NT2/D1 (cell line): ENCODE results near the gene TAF1C.

ENCODE experiments used
- DNase-seq: peaks from one replicate; pipeline ENCODE4 v3.0.0-alpha.2; 2011; ENCODE audit warnings: low read depth, low spot score
- H3K27me3 ChIP-seq: 2 replicates; pipeline ENCODE4 v1.6.0; 2011; ENCODE audit warnings: mild to moderate bottlenecking; ENCODE audit not compliant: insufficient read length, insufficient read depth
- H3K36me3 ChIP-seq: 2 replicates; pipeline ENCODE4 v1.6.1; 2011; ENCODE audit warnings: mild to moderate bottlenecking, low read length, mixed read lengths; ENCODE audit not compliant: insufficient read depth, insufficient read length
- H3K4me1 ChIP-seq: 2 replicates; pipeline ENCODE4 v1.5.1; 2011; ENCODE audit not compliant: insufficient read depth, insufficient read length
- H3K4me3 ChIP-seq: 2 replicates; pipeline ENCODE4 v1.5.1; 2011; ENCODE audit warnings: low read depth; ENCODE audit not compliant: insufficient read length
- H3K9ac ChIP-seq: 2 replicates; pipeline ENCODE4 v1.6.0; 2011; ENCODE audit warnings: low read depth; ENCODE audit not compliant: insufficient read length
- H3K9me3 ChIP-seq: 2 replicates; pipeline ENCODE4 v1.5.1; 2011; ENCODE audit warnings: mild to moderate bottlenecking, low read length; ENCODE audit not compliant: insufficient read depth
- SUZ12 ChIP-seq: IDR thresholded peaks from 2 replicates; pipeline ENCODE4 v1.6.1; 2011; ENCODE audit not compliant: insufficient read length, insufficient read depth; ENCODE audit errors: extremely low read depth
- YY1 ChIP-seq: IDR thresholded peaks from 2 replicates; pipeline ENCODE4 v1.6.1; 2011; ENCODE audit not compliant: insufficient read length, insufficient read depth
- ZNF274 ChIP-seq: IDR thresholded peaks from 2 replicates; pipeline ENCODE4 v1.6.1; 2011; ENCODE audit warnings: mild to moderate bottlenecking, low read depth, low read length

TAF1C gene

GRCh38 chr16:84181144-84181915, 5.5 kb downstream of the TAF1C start:
- peaks cover 82% of the 10 kb centered on the region for H3K36me3 ChIP-seq
- TF ChIP-seq SUZ12 (no peak), YY1 (no peak), ZNF274 (no peak)

GRCh38 chr16:84180519-84181140, 6.2 kb downstream of the TAF1C start:
- Histone ChIP-seq H3K9me3 (no peaks in the 10 kb centered on the region), H3K4me1 (peaks cover 21% of the 10 kb centered on the region), H3K4me3 (no peak overlapping the region), H3K36me3 (peaks cover 82% of the 10 kb centered on the region), H3K9ac (peak overlapping the region; percentile 46), H3K27me3 (no peaks in the 10 kb centered on the region)
- no peak for TF ChIP-seq YY1
- TF ChIP-seq ZNF274: no peak
- no peak for TF ChIP-seq SUZ12
- DNase-seq: no peak

More at GRCh38 chr16:84181144-84181915, 5.5 kb downstream of the TAF1C start:
- DNase-seq: no peak
- Histone ChIP-seq H3K9ac (no peak overlapping the region), H3K9me3 (no peaks in the 10 kb centered on the region), H3K4me1 (peaks cover 16% of the 10 kb centered on the region), H3K27me3 (no peaks in the 10 kb centered on the region), H3K4me3 (no peak overlapping the region)

GRCh38 chr16:84179612-84180320, 7.1 kb downstream of the TAF1C start:
- H3K4me3 ChIP-seq: no peak overlapping the region
- H3K36me3 ChIP-seq: peaks cover 74% of the 10 kb centered on the region
- H3K9me3 ChIP-seq: no peaks in the 10 kb centered on the region
- no peak for DNase-seq
- no peak overlapping the region for H3K9ac ChIP-seq
- TF ChIP-seq YY1 (no peak), SUZ12 (no peak), ZNF274 (no peak)
- peaks cover 24% of the 10 kb centered on the region for H3K4me1 ChIP-seq
- no peaks in the 10 kb centered on the region for H3K27me3 ChIP-seq

GRCh38 chr16:84178892-84179611, 7.8 kb downstream of the TAF1C start:
- peaks cover 24% of the 10 kb centered on the region for H3K4me1 ChIP-seq
- no peak for DNase-seq
- H3K9me3 ChIP-seq: no peaks in the 10 kb centered on the region
- no peak overlapping the region for H3K9ac ChIP-seq
- H3K36me3 ChIP-seq: peaks cover 67% of the 10 kb centered on the region
- TF ChIP-seq ZNF274 (no peak), YY1 (no peak), SUZ12 (no peak)
- no peaks in the 10 kb centered on the region for H3K27me3 ChIP-seq
- H3K4me3 ChIP-seq: no peak overlapping the region

- peaks cover 59% of the 10 kb centered on the region for H3K36me3 ChIP-seq
- no peak overlapping the region for H3K9ac ChIP-seq
- H3K9me3 ChIP-seq: no peaks in the 10 kb centered on the region
- peaks cover 24% of the 10 kb centered on the region for H3K4me1 ChIP-seq
- no peak overlapping the region for H3K4me3 ChIP-seq
- H3K27me3 ChIP-seq: no peaks in the 10 kb centered on the region
- no peak for DNase-seq
- TF ChIP-seq SUZ12: no peak
- no peak for TF ChIP-seq ZNF274
- TF ChIP-seq YY1: no peak
Observed at GRCh38 chr16:84178146-84178765, 8.6 kb downstream of the TAF1C start.

- H3K27me3 ChIP-seq: no peaks in the 10 kb centered on the region
- H3K9me3 ChIP-seq: no peaks in the 10 kb centered on the region
- H3K9ac ChIP-seq: peak overlapping the region; percentile 4
- no peak for DNase-seq
- peaks cover 24% of the 10 kb centered on the region for H3K4me1 ChIP-seq
- H3K4me3 ChIP-seq: no peak overlapping the region
- H3K36me3 ChIP-seq: peaks cover 53% of the 10 kb centered on the region
- TF ChIP-seq SUZ12: no peak
- TF ChIP-seq ZNF274: no peak
- TF ChIP-seq YY1: no peak
Observed at GRCh38 chr16:84177741-84178073, 9.2 kb downstream of the TAF1C start.
